Fibroblast of lung (primary cell): Measurements from ENCODE around the gene ARHGEF6. TPM values are rescaled to one million over a fixed set of nuclear protein-coding genes. Genes with fewer than 3 reads are reported as not detected.

Source experiments
- DNase-seq, 2 donors: peaks; one replicate each; pipeline versions ENCODE4 v3.0.0 to v3.0.0-alpha.2; 2010; ENCODE audit warnings: low read depth in 2 of 2
- H2AFZ ChIP-seq: 2 replicates; pipeline ENCODE4 v1.5.1; 2012; ENCODE audit warnings: low read length, control low read depth, inconsistent platforms
- H3K27ac ChIP-seq: 2 replicates; pipeline ENCODE4 v1.5.1; 2011; ENCODE audit warnings: low read length, control low read depth; ENCODE audit not compliant: insufficient read depth
- H3K27me3 ChIP-seq: 2 replicates; pipeline ENCODE4 v1.5.1; 2011; ENCODE audit warnings: mild to moderate bottlenecking, low read length; ENCODE audit not compliant: control insufficient read depth, insufficient read depth
- H3K36me3 ChIP-seq: 2 replicates; pipeline ENCODE4 v1.5.1; 2011; ENCODE audit warnings: low read length; ENCODE audit not compliant: control insufficient read depth, insufficient read depth
- H3K4me1 ChIP-seq: 2 replicates; pipeline ENCODE4 v1.5.1; 2011; ENCODE audit warnings: low read length; ENCODE audit not compliant: control insufficient read depth, insufficient read depth; ENCODE audit errors: extremely low read depth
- H3K4me2 ChIP-seq: 2 replicates; pipeline ENCODE4 v1.5.1; 2011; ENCODE audit warnings: low read length, control low read depth; ENCODE audit not compliant: insufficient read depth; ENCODE audit errors: extremely low read depth
- H3K4me3 ChIP-seq, 4 experiments: fragments of 200-600 bp in 1 of 4; sonication (generic) in 1 of 4; replicated peaks in 1 of 4; 2 replicates each; pipeline ENCODE4 v1.5.1; 2011 to 2016; ENCODE audit warnings: low read length in 4 of 4, low read depth in 3 of 4, mild to moderate bottlenecking in 3 of 4, control low read depth in 2 of 4, inconsistent platforms in 1 of 4, mixed read lengths in 1 of 4; ENCODE audit not compliant: insufficient read depth in 1 of 4; ENCODE audit errors: control extremely low read depth in 1 of 4
- H3K79me2 ChIP-seq: 2 replicates; pipeline ENCODE4 v1.5.1; 2012; ENCODE audit warnings: mild to moderate bottlenecking, low read length, inconsistent platforms; ENCODE audit not compliant: control insufficient read depth, insufficient read depth
- H3K9ac ChIP-seq: 2 replicates; pipeline ENCODE4 v1.5.1; 2011; ENCODE audit warnings: mild to moderate bottlenecking, low read length, control low read depth; ENCODE audit not compliant: insufficient read depth
- H3K9me3 ChIP-seq: 2 replicates; pipeline ENCODE4 v1.5.1; 2012; ENCODE audit warnings: low read depth, low read length; ENCODE audit not compliant: control insufficient read depth, insufficient read depth
- H4K20me1 ChIP-seq: 2 replicates; pipeline ENCODE4 v1.5.1; 2011; ENCODE audit warnings: low read length; ENCODE audit not compliant: control insufficient read depth, insufficient read depth; ENCODE audit errors: extremely low read depth
- EZH2 ChIP-seq: IDR thresholded peaks from 2 replicates; pipeline ENCODE4 v1.5.1; 2012; ENCODE audit warnings: low read length, control low read depth, mild to moderate bottlenecking; ENCODE audit errors: missing control alignments
- polyA plus RNA-seq, 2 donors: library from polyadenylated mRNA; depleted of rRNA in 1 of 2; stranded (reverse) in 1 of 2; unstranded in 1 of 2; fragments of >200 nt; gene quantifications; 2 replicates each; pipeline ENCODE4 v1.2.1, GENCODE V29; 2011 to 2012; ENCODE audit warnings: missing spikeins in 1 of 2
- total RNA-seq: library from RNA; depleted of rRNA; stranded (reverse); fragments of >200 nt; gene quantifications from 2 replicates; pipeline ENCODE4 v1.2.1, GENCODE V29; 2014
- TF ChIP-seq, protein P1 (sequence below), 2 donors: IDR thresholded peaks in 1 of 2; conservative IDR thresholded peaks in 1 of 2; 1 replicate in 1 of 2; 2 replicates in 1 of 2; pipeline ENCODE4 v1.5.1; 2011 to 2012; ENCODE audit warnings: low read length in 2 of 2, control low read depth in 1 of 2, inconsistent platforms in 1 of 2, low read depth in 1 of 2, mild to moderate bottlenecking in 1 of 2

Gene ARHGEF6
- total and polyA plus RNA-seq, 2 donors (not counting 1 experiment from before 2014, with no cell fraction given), result 30.1 to 32.5 TPM

DNA sequence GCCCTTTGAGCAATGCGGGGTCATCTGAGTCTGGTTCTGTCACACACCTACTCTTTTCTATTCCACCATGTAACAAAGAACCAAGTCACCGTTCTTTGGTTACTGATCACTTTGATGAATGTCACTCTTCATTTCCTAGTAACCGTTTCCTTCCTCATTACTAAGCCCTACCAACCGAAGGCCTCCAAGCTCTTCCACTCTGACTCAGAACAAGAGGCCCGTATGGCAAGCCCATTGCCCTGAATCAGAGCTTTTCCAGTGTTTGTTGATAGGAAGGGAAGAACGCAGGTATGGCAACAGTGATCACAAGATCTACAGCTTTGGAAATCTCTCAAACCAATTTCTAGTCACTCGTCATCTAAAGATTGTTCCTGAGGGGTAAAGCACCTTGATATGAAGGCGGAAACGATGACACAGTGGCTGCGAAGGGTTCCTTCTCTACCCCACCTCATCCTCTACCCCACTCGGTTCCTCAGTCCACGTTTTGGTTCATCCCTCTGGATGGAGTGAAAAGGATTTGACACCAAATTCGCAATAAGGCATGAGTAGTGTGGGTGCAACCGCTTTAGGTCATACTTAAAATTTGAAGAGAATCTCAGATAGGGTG is 160.7 kb downstream of the ARHGEF6 start:
- Histone ChIP-seq H3K79me2 (no peaks in the 10 kb centered on the region), H4K20me1 (no peaks in the 10 kb centered on the region), H3K27ac (no peak overlapping the region), H3K4me1 (no peaks in the 10 kb centered on the region), H3K9ac (no peak overlapping the region), H3K36me3 (no peaks in the 10 kb centered on the region), H3K4me2 (no peak overlapping the region), H3K4me3 (no peak overlapping the region), H3K27me3 (no peaks in the 10 kb centered on the region), H2AFZ (no peak overlapping the region), H3K9me3 (no peaks in the 10 kb centered on the region)
- DNase-seq, result no peak
- no peak for TF ChIP-seq EZH2
- TF ChIP-seq, protein P1, sequence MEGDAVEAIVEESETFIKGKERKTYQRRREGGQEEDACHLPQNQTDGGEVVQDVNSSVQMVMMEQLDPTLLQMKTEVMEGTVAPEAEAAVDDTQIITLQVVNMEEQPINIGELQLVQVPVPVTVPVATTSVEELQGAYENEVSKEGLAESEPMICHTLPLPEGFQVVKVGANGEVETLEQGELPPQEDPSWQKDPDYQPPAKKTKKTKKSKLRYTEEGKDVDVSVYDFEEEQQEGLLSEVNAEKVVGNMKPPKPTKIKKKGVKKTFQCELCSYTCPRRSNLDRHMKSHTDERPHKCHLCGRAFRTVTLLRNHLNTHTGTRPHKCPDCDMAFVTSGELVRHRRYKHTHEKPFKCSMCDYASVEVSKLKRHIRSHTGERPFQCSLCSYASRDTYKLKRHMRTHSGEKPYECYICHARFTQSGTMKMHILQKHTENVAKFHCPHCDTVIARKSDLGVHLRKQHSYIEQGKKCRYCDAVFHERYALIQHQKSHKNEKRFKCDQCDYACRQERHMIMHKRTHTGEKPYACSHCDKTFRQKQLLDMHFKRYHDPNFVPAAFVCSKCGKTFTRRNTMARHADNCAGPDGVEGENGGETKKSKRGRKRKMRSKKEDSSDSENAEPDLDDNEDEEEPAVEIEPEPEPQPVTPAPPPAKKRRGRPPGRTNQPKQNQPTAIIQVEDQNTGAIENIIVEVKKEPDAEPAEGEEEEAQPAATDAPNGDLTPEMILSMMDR (conservative IDR thresholded peaks at IDR 0.05 in 1 of 2, IDR thresholded peaks at IDR 0.05 in 1 of 2; ENCODE audit: low read depth in 1 of 2, low read length in 2 of 2), result no peak

DNA sequence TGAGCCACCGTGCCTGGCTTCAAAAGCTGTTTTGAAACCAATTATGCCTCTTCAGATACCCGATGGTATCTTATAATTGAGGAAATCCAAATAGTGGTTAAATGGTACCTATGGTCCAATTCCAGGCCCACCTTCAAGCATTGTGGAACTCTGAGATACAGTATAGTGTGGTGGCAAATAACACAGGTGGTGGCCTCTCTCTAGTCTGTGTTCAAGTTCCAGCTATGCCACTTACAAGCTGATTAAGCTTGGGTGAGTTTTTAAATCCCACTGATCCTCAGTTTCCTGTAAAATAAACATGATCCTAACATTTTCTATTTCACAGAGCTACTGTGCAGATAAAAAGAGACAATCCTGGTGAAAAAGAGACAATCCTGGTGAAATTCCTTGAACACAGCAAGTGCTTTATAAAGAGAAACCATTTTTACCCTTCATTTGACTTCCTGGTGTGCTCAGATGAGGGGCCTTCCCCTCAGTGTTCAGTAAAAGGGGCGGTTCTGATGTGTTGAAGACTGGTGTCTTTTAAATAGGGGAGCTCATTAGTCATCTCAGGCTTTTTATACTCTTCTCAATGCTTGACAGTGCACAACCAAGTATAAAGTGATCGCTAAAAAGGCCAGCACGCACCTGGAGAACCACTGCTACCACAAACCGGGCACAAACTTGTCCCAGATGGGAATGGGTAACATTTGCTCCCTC is 163.6 kb downstream of the ARHGEF6 start:
- Histone ChIP-seq H3K27me3 (no peaks in the 10 kb centered on the region), H3K36me3 (no peaks in the 10 kb centered on the region), H3K4me2 (no peak overlapping the region), H2AFZ (no peak overlapping the region), H4K20me1 (no peaks in the 10 kb centered on the region), H3K79me2 (no peaks in the 10 kb centered on the region), H3K9me3 (no peaks in the 10 kb centered on the region), H3K4me3 (no peak overlapping the region), H3K9ac (no peak overlapping the region), H3K27ac (no peak overlapping the region), H3K4me1 (no peaks in the 10 kb centered on the region)
- TF ChIP-seq, protein P1 (conservative IDR thresholded peaks at IDR 0.05 in 1 of 2, IDR thresholded peaks at IDR 0.05 in 1 of 2; ENCODE audit: low read depth in 1 of 2, low read length in 2 of 2), result no peak
- TF ChIP-seq EZH2, result no peak
- DNase-seq, result no peak

Other genes with a start within 250 kb of the ARHGEF6 start
- not detected in 2 replicates for gene VGLL1, start 248.7 kb downstream of the ARHGEF6 start, total RNA-seq
- not detected in 2 replicates for gene VGLL1, start 248.7 kb downstream of the ARHGEF6 start, polyA plus RNA-seq
- gene CD40LG, start 132.8 kb downstream of the ARHGEF6 start, total RNA-seq, result not detected in 2 replicates
- gene CD40LG, start 132.8 kb downstream of the ARHGEF6 start, polyA plus RNA-seq, result not detected in 2 replicates
- 121 and 139 TPM in 2 replicates for gene RBMX, start 99.8 kb upstream of the ARHGEF6 start, total RNA-seq
- 159 and 223 TPM in 2 replicates for gene RBMX, start 99.8 kb upstream of the ARHGEF6 start, polyA plus RNA-seq